Spinal cord (tissue), 10 donors: ENCODE data around the gene CELF3. TPM values are rescaled to one million over a fixed set of nuclear protein-coding genes. Genes with fewer than 3 reads are reported as not detected.

ENCODE experiments used
- DNase-seq, 6 donors: peaks; one replicate each; pipeline versions ENCODE4 v3.0.0 to v3.0.0-alpha.2; 2013 to 2015; ENCODE audit warnings: low spot score in 6 of 6, low read depth in 4 of 6
- H3K27ac ChIP-seq: one replicate; pipeline ENCODE4 v1.5.1; 2013; ENCODE audit warnings: low read depth, low read length, control low read depth
- H3K27me3 ChIP-seq: one replicate; pipeline ENCODE4 v1.6.1; 2013; ENCODE audit warnings: low read length; ENCODE audit not compliant: control insufficient read depth, insufficient read depth
- H3K36me3 ChIP-seq: one replicate; pipeline ENCODE4 v1.6.1; 2013; ENCODE audit warnings: low read length; ENCODE audit not compliant: control insufficient read depth, insufficient read depth
- H3K4me1 ChIP-seq: one replicate; pipeline ENCODE4 v1.6.1; 2013; ENCODE audit warnings: low read length; ENCODE audit not compliant: control insufficient read depth, insufficient read depth
- H3K4me3 ChIP-seq: one replicate; pipeline ENCODE4 v1.5.1; 2013; ENCODE audit warnings: low read depth, low read length, control low read depth
- H3K9me3 ChIP-seq: one replicate; pipeline ENCODE4 v1.6.1; 2013; ENCODE audit warnings: low read length; ENCODE audit not compliant: control insufficient read depth, insufficient read depth
- WGBS: methylation state at CpG from one replicate; pipeline ENCODE4 v1.1.5; 2013; ENCODE audit warnings: missing lambda C conversion rate; ENCODE audit not compliant: insufficient coverage; 5-methylcytosine and 5-hydroxymethylcytosine counted together
- polyA plus RNA-seq, 2 donors: library from polyadenylated mRNA; unstranded; fragments of 120-200 nt; gene quantifications; one replicate each; pipeline ENCODE4 v1.2.1, GENCODE V29; 2013; ENCODE audit not compliant: insufficient read length in 2 of 2
- total RNA-seq, 2 donors: library from RNA; depleted of rRNA in 1 of 2; stranded (reverse); fragments of 120-200 nt in 1 of 2; fragments of >200 nt in 1 of 2; gene quantifications; one replicate each; pipeline versions ENCODE4 v1.2.3 to v1.2.4, GENCODE V29; 2013 to 2014
- donor health status: healthy.

Gene CELF3
- total and polyA plus RNA-seq, 4 donors = 12.7 to 106 (median 52.3) TPM

- Histone ChIP-seq H3K9me3 (no peaks in the 10 kb centered on the region), H3K27ac (no peak overlapping the region), H3K36me3 (peaks cover 33% of the 10 kb centered on the region), H3K4me1 (peaks cover 86% of the 10 kb centered on the region), H3K27me3 (peaks cover 4% of the 10 kb centered on the region), H3K4me3 (no peak overlapping the region)
- 75% methylated on average over 2 of the region's 2 CpGs for WGBS
- DNase-seq = no peak
These were observed 3.6 kb downstream of the CELF3 start for GRCh38 chr1:151713044-151713443.

GRCh38 chr1:151711951-151712350 lies 4.7 kb downstream of the CELF3 start:
- DNase-seq = no peak
- 54% methylated on average over 10 of the region's 10 CpGs for WGBS
- Histone ChIP-seq H3K27ac (no peak overlapping the region), H3K36me3 (peaks cover 43% of the 10 kb centered on the region), H3K4me1 (peaks cover 75% of the 10 kb centered on the region), H3K4me3 (no peak overlapping the region), H3K9me3 (no peaks in the 10 kb centered on the region), H3K27me3 (no peaks in the 10 kb centered on the region)

- DNase-seq = no peak
- Histone ChIP-seq H3K4me3 (no peak overlapping the region), H3K4me1 (peaks cover 69% of the 10 kb centered on the region), H3K36me3 (peaks cover 50% of the 10 kb centered on the region), H3K27ac (no peak overlapping the region), H3K9me3 (no peaks in the 10 kb centered on the region), H3K27me3 (no peaks in the 10 kb centered on the region)
- WGBS = 79% methylated on average over 14 of the region's 21 CpGs
These were observed 5.4 kb downstream of the CELF3 start for GRCh38 chr1:151711044-151711800.

- H3K4me3 ChIP-seq = no peak overlapping the region
- peak overlapping the region; percentile 15 for H3K27ac ChIP-seq
- 0% methylated on average over 2 of the region's 15 CpGs for WGBS
- peaks cover 58% of the 10 kb centered on the region for H3K36me3 ChIP-seq
- peak in 5 of 6 donors; percentile 71 to 97 (median 82) for DNase-seq
- no peaks in the 10 kb centered on the region for H3K9me3 ChIP-seq
- H3K27me3 ChIP-seq = no peaks in the 10 kb centered on the region
- peaks cover 61% of the 10 kb centered on the region for H3K4me1 ChIP-seq
These were observed 6.3 kb downstream of the CELF3 start for GRCh38 chr1:151710187-151710840.

- H3K4me3 ChIP-seq = no peak overlapping the region
- WGBS = 86% methylated on average over 9 of the region's 15 CpGs
- H3K27ac ChIP-seq = no peak overlapping the region
- H3K36me3 ChIP-seq = peaks cover 70% of the 10 kb centered on the region
- H3K27me3 ChIP-seq = no peaks in the 10 kb centered on the region
- DNase-seq = no peak
- peaks cover 51% of the 10 kb centered on the region for H3K4me1 ChIP-seq
- no peaks in the 10 kb centered on the region for H3K9me3 ChIP-seq
These were observed 7.7 kb downstream of the CELF3 start for GRCh38 chr1:151708891-151709290.

GRCh38 chr1:151707541-151708065 lies 9.0 kb downstream of the CELF3 start:
- Histone ChIP-seq H3K4me1 (peaks cover 47% of the 10 kb centered on the region), H3K36me3 (peaks cover 80% of the 10 kb centered on the region), H3K4me3 (no peak overlapping the region), H3K27ac (no peak overlapping the region), H3K9me3 (no peaks in the 10 kb centered on the region), H3K27me3 (no peaks in the 10 kb centered on the region)
- 88% methylated on average over 14 of the region's 15 CpGs for WGBS
- no peak for DNase-seq

- no peak overlapping the region for H3K4me3 ChIP-seq
- peaks cover 79% of the 10 kb centered on the region for H3K36me3 ChIP-seq
- no peaks in the 10 kb centered on the region for H3K27me3 ChIP-seq
- no peaks in the 10 kb centered on the region for H3K9me3 ChIP-seq
- H3K4me1 ChIP-seq = peaks cover 40% of the 10 kb centered on the region
- WGBS = 84% methylated on average over 20 of the region's 21 CpGs
- no peak for DNase-seq
- no peak overlapping the region for H3K27ac ChIP-seq
These were observed 9.9 kb downstream of the CELF3 start for GRCh38 chr1:151706464-151707415.

GRCh38 chr1:151705753-151706463 lies 10.7 kb downstream of the CELF3 start:
- H3K4me1 ChIP-seq = peaks cover 31% of the 10 kb centered on the region
- no peak overlapping the region for H3K4me3 ChIP-seq
- H3K36me3 ChIP-seq = peaks cover 82% of the 10 kb centered on the region
- DNase-seq = no peak
- H3K9me3 ChIP-seq = no peaks in the 10 kb centered on the region
- 74% methylated on average over 11 of the region's 11 CpGs for WGBS
- no peak overlapping the region for H3K27ac ChIP-seq
- H3K27me3 ChIP-seq = no peaks in the 10 kb centered on the region

- H3K27ac ChIP-seq = no peak overlapping the region
- H3K4me1 ChIP-seq = peaks cover 24% of the 10 kb centered on the region
- peaks cover 82% of the 10 kb centered on the region for H3K36me3 ChIP-seq
- no peaks in the 10 kb centered on the region for H3K27me3 ChIP-seq
- DNase-seq = no peak
- H3K9me3 ChIP-seq = no peaks in the 10 kb centered on the region
- WGBS = 93% methylated on average over 5 of the region's 7 CpGs
- no peak overlapping the region for H3K4me3 ChIP-seq
These were observed 11.5 kb downstream of the CELF3 start for GRCh38 chr1:151705146-151705545.
